HEK293 (cell line): Measurements from ENCODE around the gene RAB17.

Experiments
- CTCF ChIA-PET: fragments of 350-600 bp; formaldehyde crosslinking; extraction: SDS; loops from one replicate; lab custom pipeline; 2021; ENCODE audit warnings: antibody characterized with exemption; lab: Yijun Ruan, JAX
- POLR2A ChIA-PET: fragments of 300-600 bp; formaldehyde crosslinking; extraction: SDS; loops from one replicate; lab custom pipeline; 2020; ENCODE audit warnings: antibody characterized with exemption, inconsistent platforms; lab: Yijun Ruan, JAX
- H3K27ac ChIP-seq: fragments of 200-500 bp; sonication (Bioruptor generic); 2 replicates; pipeline ENCODE4 v1.5.1; 2014; ENCODE audit warnings: low read depth, low read length, control low read depth, inconsistent platforms; ENCODE audit errors: extremely low read depth
- H3K36me3 ChIP-seq, 2 experiments: fragments of 200-500 bp in 1 of 2; sonication (Bioruptor generic) in 1 of 2; 1 replicate in 1 of 2; 2 replicates in 1 of 2; pipeline ENCODE4 v1.5.1; 2014 to 2017; ENCODE audit warnings: inconsistent platforms in 2 of 2, low read length in 2 of 2; ENCODE audit not compliant: control insufficient read depth in 2 of 2, insufficient read depth in 1 of 2
- H3K4me1 ChIP-seq: fragments of 200-500 bp; sonication (Bioruptor generic); 2 replicates; pipeline ENCODE4 v1.5.1; 2014; ENCODE audit warnings: mild to moderate bottlenecking, low read length, inconsistent platforms; ENCODE audit not compliant: control insufficient read depth, insufficient read depth
- H3K4me3 ChIP-seq: 2 replicates; pipeline ENCODE4 v1.5.1; 2011; ENCODE audit warnings: low read depth, mild to moderate bottlenecking, control low read depth, low read length, moderate library complexity
- H3K9me3 ChIP-seq: fragments of 200-500 bp; sonication (Bioruptor generic); 2 replicates; pipeline ENCODE4 v1.5.1; 2014; ENCODE audit warnings: low read depth, low read length, inconsistent platforms; ENCODE audit not compliant: control insufficient read depth, insufficient read depth
- GLI2 ChIP-seq: fragments of 450-650 bp; formaldehyde crosslinking; IDR thresholded peaks from 2 replicates; pipeline ENCODE4; 2017; ENCODE audit warnings: missing biosample characterization, missing genetic modification characterization, low read depth, borderline replicate concordance
- MZF1 ChIP-seq: fragments of 450-650 bp; formaldehyde crosslinking; IDR thresholded peaks from 2 replicates; pipeline ENCODE4 v1.5.1; 2017; ENCODE audit warnings: missing biosample characterization, missing genetic modification characterization, borderline replicate concordance
- REPIN1 ChIP-seq: fragments of 450-650 bp; formaldehyde crosslinking; IDR thresholded peaks from 2 replicates; pipeline ENCODE4 v1.5.1; 2017; ENCODE audit warnings: missing biosample characterization, missing genetic modification characterization, low read depth
- ZNF10 ChIP-seq: fragments of 450-650 bp; formaldehyde crosslinking; IDR thresholded peaks from 2 replicates; pipeline ENCODE4 v1.5.1; 2017; ENCODE audit warnings: missing biosample characterization, missing genetic modification characterization
- ZNF114 ChIP-seq: fragments of 450-650 bp; formaldehyde crosslinking; IDR thresholded peaks from 2 replicates; pipeline ENCODE4 v1.5.0; 2017; ENCODE audit warnings: missing biosample characterization, missing genetic modification characterization
- ZNF175 ChIP-seq: fragments of 450-650 bp; formaldehyde crosslinking; IDR thresholded peaks from 2 replicates; pipeline ENCODE4 v1.5.1; 2016; ENCODE audit warnings: missing biosample characterization, missing genetic modification characterization
- ZNF366 ChIP-seq: fragments of 450-650 bp; formaldehyde crosslinking; conservative IDR thresholded peaks from 2 replicates; pipeline ENCODE4 v1.5.1; 2016; ENCODE audit warnings: missing biosample characterization, missing genetic modification characterization
- ZNF391 ChIP-seq: fragments of 450-650 bp; formaldehyde crosslinking; IDR thresholded peaks from 2 replicates; pipeline ENCODE4 v1.5.1; 2016; ENCODE audit warnings: low read depth, missing biosample characterization, missing genetic modification characterization, borderline replicate concordance
- ZNF510 ChIP-seq: fragments of 450-650 bp; formaldehyde crosslinking; IDR thresholded peaks from 2 replicates; pipeline ENCODE4 v1.5.1; 2018; ENCODE audit warnings: mild to moderate bottlenecking, missing genetic modification characterization, missing biosample characterization; ENCODE audit not compliant: insufficient replicate concordance
- ZNF514 ChIP-seq: fragments of 450-650 bp; formaldehyde crosslinking; IDR thresholded peaks from 2 replicates; pipeline ENCODE4 v1.5.1; 2016; ENCODE audit warnings: missing biosample characterization, missing genetic modification characterization
- ZNF768 ChIP-seq: fragments of 450-650 bp; formaldehyde crosslinking; IDR thresholded peaks from 2 replicates; pipeline ENCODE4 v1.5.1; 2018; ENCODE audit warnings: missing biosample characterization, mild to moderate bottlenecking, missing genetic modification characterization
- ZNF791 ChIP-seq: fragments of 450-650 bp; formaldehyde crosslinking; IDR thresholded peaks from 2 replicates; pipeline ENCODE4 v1.5.1; 2016; ENCODE audit warnings: missing biosample characterization, missing genetic modification characterization
- ZSCAN16 ChIP-seq: fragments of 450-650 bp; formaldehyde crosslinking; IDR thresholded peaks from 2 replicates; pipeline ENCODE4 v1.5.1; 2016; ENCODE audit warnings: missing biosample characterization, missing genetic modification characterization
- TF ChIP-seq, protein P1 (sequence below): sonication (generic); formaldehyde crosslinking; IDR thresholded peaks from 2 replicates; pipeline ENCODE4 v1.8.1; 2022; ENCODE audit warnings: mild to moderate bottlenecking, moderate library complexity, missing genetic modification reagents
- TF ChIP-seq, protein P2 (sequence below): fragments of 450-650 bp; formaldehyde crosslinking; IDR thresholded peaks from 2 replicates; pipeline ENCODE4 v1.5.1; 2016; ENCODE audit warnings: missing biosample characterization, missing genetic modification characterization

RAB17 gene

GRCh38 chr2:237525559-237526157 lies 64.9 kb downstream of the RAB17 start:
- no peak overlapping the region for H3K4me3 ChIP-seq
- POLR2A ChIA-PET: no interaction called here
- H3K27ac ChIP-seq: no peak overlapping the region
- no peaks in the 10 kb centered on the region for H3K36me3 ChIP-seq
- CTCF ChIA-PET: interaction anchor here (0.7 to 1.1 kb wide), 2 partner anchors 13 to 46 kb away, joined by 3 read pairs; no protein-coding TSS in a partner anchor
- H3K9me3 ChIP-seq: no peaks in the 10 kb centered on the region
- TF ChIP-seq ZNF366 (tag by site-specific recombination): no peak
- TF ChIP-seq, protein P1, sequence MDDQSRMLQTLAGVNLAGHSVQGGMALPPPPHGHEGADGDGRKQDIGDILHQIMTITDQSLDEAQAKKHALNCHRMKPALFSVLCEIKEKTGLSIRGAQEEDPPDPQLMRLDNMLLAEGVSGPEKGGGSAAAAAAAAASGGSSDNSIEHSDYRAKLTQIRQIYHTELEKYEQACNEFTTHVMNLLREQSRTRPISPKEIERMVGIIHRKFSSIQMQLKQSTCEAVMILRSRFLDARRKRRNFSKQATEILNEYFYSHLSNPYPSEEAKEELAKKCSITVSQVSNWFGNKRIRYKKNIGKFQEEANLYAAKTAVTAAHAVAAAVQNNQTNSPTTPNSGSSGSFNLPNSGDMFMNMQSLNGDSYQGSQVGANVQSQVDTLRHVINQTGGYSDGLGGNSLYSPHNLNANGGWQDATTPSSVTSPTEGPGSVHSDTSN (CRISPR knock-in tag): no peak
- TF ChIP-seq ZNF510 (tag by site-specific recombination): no peak
- TF ChIP-seq ZNF391 (tag by site-specific recombination): no peak
- TF ChIP-seq MZF1: no peak
- no peak for TF ChIP-seq ZNF791 (tag by site-specific recombination)
- TF ChIP-seq ZNF10: no peak
- no peak for TF ChIP-seq ZNF175 (tag by site-specific recombination)
- TF ChIP-seq, protein P2, sequence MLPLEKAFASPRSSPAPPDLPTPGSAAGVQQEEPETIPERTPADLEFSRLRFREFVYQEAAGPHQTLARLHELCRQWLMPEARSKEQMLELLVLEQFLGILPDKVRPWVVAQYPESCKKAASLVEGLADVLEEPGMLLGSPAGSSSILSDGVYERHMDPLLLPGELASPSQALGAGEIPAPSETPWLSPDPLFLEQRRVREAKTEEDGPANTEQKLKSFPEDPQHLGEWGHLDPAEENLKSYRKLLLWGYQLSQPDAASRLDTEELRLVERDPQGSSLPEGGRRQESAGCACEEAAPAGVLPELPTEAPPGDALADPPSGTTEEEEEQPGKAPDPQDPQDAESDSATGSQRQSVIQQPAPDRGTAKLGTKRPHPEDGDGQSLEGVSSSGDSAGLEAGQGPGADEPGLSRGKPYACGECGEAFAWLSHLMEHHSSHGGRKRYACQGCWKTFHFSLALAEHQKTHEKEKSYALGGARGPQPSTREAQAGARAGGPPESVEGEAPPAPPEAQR (tag by site-specific recombination): no peak
- no peaks in the 10 kb centered on the region for H3K4me1 ChIP-seq

DNA sequence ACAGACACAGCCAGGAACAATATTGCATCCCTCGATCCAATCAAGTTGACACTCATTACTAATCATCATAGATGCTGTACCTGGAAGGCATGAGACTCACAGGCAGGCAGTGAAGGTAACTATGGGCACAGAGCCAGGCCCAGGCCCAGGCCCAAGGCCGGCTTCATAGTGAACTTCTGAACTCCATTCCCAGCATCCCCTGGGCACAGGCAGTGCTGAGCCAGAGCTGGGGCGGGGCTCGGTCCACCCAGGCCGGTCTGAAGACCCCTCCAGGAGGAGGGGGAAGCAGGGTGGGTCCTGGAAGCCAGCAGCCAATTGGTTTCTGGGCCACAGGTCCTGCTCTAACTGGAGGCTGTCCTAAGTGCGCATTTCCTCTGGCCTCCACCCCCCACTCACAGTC lies 65.9 kb downstream of the RAB17 start:
- Histone ChIP-seq H3K9me3 (no peaks in the 10 kb centered on the region), H3K4me1 (no peaks in the 10 kb centered on the region), H3K36me3 (no peaks in the 10 kb centered on the region), H3K4me3 (no peak overlapping the region), H3K27ac (no peak overlapping the region)
- TF ChIP-seq GLI2 (tag by site-specific recombination) (no peak), ZNF510 (tag by site-specific recombination) (no peak), ZNF514 (tag by site-specific recombination) (no peak), ZNF791 (tag by site-specific recombination) (no peak), ZNF768 (tag by site-specific recombination) (no peak), ZSCAN16 (tag by site-specific recombination) (no peak), REPIN1 (tag by site-specific recombination) (no peak), ZNF114 (tag by site-specific recombination) (no peak)
- ChIA-PET CTCF (interaction anchor here (0.7 kb wide), 1 partner anchor 47 kb away, joined by 3 read pairs; no protein-coding TSS in a partner anchor), POLR2A (no interaction called here)
